Stimulated activated CD4-positive, alpha-beta T cell treated with anti-CD3 and anti-CD28 coated beads, TNF-alpha, amount 100 ng/mL, for 1 hour (primary cell): ENCODE data around the gene TIGD6.
A peak's percentile ranks its signal among the peaks of the same experiment; 100 is the strongest.

ENCODE experiments used
- DNase-seq, 3 donors: peaks; one replicate each; pipeline ENCODE4 v3.0.0-alpha.2; 2020; ENCODE audit warnings: low read depth in 3 of 3, low spot score in 1 of 3

The TIGD6 gene

DNA sequence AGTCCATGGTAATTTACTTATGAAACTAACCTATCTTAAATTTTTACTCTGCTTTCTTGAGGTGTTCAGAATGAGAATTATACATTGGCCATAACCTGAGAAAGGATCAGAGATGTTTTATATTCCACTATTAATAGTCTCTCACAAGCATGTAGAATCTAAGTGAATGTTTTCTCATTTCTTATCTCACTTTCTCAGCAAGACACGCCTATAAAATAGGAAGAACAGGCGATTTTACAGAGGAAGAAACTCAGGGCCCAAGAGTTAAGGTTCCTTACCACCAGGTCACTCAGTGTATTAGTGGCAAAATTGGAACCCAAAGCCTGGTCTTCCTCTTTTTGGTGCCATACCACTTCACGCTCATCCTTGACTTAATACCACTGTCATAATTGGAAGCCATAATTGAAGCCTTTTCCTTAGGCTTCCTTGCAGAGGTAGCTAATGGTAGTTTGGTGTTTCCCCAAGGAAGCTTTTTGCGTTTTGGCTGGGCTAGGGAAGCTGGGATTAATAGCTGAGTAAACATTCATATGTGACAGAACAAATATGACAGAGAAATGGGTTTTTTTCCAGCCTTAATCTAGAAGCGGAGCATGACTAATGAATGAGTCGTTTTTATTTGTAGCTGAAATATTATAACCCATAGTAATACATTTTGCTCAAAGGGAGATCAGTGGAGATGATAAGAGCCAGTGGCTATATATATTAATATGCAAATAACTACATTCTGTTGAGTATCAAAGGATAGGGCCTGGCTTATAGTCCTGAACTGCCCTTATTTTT, 17.0 kb upstream of the TIGD6 start:
- no peak for DNase-seq

DNA sequence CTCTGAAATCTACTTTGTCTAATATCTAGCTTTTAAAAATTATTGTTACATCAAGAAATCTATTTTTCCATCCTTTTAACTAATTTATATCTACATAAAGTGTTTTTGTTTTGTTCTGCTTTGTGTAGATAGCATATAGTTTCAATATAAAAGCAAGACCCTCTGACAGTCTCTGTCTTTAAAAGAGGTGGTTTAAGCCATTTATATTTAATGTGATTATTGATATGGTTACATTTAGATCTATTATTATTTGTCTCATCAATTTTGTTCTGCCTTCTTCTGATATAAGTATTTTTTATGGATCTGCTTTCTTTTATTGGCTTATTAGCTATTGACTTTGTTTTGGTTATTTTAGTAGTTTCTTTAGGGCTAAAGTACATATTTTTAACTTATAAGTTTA, 16.1 kb upstream of the TIGD6 start:
- DNase-seq: no peak

GRCh38 chr5:150015415-150015814, 15.0 kb upstream of the TIGD6 start:
- no peak for DNase-seq

DNA sequence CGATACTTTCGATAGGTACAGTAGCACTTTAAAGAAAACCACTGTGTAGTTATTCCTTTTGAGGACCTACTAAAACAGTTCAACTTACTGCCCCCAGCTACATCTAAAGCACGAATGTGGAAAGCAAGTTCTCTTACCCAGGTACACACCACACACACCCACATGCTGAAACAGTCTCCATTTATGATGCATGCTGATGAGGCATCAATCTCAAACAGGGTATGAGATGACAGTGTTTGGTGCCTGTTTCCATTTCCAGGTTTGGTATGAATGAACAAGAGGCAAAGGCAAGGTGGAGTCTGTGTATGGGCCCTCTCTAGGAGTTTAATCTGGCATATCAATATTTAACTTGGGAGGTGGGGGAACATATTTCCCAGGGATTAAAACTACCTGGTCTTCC, 14.0 kb upstream of the TIGD6 start:
- DNase-seq: no peak

DNA sequence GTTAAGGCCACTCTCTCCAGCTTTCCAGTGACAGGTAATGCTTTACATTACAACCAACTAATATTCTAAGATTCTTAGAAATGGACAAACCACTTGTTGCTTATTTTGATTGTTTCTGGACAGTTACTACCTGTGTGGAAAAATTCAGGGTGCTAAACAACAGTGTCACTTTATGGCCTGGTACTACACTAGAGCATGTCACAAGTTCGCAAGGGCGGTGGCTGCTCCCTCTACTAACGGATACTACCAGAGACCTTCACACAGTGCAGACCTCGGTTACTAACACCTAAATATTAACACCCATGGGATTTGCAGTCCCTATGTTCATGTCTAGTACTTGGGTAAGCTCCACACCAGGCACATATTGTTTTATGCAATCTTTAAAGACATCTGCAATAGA, 13.5 kb upstream of the TIGD6 start:
- DNase-seq: no peak

- no peak for DNase-seq
These were observed 9.4 kb upstream of the TIGD6 start for GRCh38 chr5:150009671-150010387.

- DNase-seq: no peak
These were observed 6.6 kb upstream of the TIGD6 start for GRCh38 chr5:150007050-150007449.

- DNase-seq: no peak
These were observed 5.9 kb upstream of the TIGD6 start for GRCh38 chr5:150006318-150006717.

GRCh38 chr5:150001660-150002486, 1.4 kb upstream of the TIGD6 start:
- DNase-seq: peak; percentile 9 to 25 (median 16)

GRCh38 chr5:150000990-150001659, 671 bp upstream of the TIGD6 start:
- DNase-seq: peak in 2 of 3 donors; percentile 3 to 10

DNA sequence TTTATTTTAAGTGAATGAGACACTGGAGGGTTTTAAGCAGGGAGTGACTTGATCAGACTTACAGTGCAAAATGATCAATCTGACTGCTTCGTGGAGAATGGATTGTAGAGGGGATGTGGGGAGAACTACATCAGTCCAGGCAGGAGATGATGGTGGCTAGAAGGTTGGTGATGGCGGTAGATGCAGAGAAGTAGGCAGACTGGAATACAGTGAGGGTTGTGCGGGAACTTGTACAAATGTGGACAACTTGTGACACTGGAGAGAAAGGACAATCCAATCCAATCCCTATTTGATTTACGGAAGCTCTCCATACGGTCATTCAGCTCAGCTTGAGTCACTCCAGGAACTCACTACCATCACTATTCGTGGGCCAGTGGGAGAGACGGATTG, 593 bp downstream of the TIGD6 start:
- DNase-seq: no peak

DNA sequence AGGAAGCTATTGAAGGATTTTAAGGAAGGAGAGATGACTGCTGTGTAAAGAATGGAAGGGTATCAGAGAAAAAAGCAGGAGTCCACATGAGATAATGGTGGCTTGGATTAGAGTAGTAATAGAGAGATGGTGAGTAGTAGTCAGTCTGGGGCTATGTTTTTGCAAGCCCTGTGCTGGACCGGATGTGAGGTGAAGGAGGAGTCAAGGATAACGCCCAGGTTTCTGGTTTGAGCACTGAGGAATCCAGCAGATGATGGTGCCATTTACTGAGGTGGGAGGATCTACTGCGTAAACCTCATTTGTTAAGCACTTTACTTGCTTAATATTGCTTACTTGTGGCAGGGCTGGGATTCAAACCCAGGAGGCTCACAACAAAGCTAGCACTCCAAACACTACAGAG, 1.1 kb downstream of the TIGD6 start:
- DNase-seq: no peak

- no peak for DNase-seq
These were observed 2.2 kb downstream of the TIGD6 start for GRCh38 chr5:149998281-149998680.

GRCh38 chr5:149996205-149996890, 4.1 kb downstream of the TIGD6 start:
- no peak for DNase-seq

DNA sequence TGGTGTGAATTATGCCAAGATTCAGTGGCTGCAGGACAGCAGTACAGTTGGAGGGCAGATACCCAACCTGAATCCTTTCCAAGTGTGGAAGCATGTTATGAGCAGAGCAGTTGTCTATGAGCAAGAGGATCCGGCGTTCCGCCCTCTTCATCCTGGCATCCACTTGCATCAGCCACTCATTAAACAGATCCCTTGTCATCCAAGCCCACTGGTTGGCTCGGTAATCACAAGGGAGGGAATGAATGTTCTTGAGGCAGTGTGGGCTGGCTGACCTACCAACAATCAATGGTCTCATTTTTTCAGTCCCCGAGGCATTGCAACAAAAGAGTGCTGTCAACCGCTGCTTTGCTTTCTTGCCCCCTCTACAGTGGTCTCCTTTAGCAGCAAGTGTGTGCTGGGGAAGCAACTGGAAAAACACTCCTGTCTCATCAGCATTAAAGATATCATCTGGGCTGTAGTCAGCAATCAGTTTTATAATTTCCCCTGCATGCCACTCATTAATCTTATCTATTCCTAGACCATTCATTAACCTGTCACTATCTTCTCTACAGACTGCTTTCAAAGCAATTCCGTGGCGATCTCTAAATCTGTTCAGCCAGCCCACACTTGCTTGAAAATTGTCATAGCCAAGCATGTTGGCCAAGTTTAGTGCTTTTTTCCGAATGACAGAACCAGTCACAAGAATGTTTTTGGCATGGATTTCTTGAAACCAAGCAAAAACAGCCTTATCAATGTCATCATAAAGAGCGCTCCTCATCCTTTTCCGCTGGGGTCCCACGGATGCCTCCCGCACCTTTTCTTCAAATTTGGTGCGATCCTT, 4.9 kb downstream of the TIGD6 start:
- no peak for DNase-seq

- DNase-seq: no peak
These were observed 7.0 kb downstream of the TIGD6 start for GRCh38 chr5:149993471-149993870.

DNA sequence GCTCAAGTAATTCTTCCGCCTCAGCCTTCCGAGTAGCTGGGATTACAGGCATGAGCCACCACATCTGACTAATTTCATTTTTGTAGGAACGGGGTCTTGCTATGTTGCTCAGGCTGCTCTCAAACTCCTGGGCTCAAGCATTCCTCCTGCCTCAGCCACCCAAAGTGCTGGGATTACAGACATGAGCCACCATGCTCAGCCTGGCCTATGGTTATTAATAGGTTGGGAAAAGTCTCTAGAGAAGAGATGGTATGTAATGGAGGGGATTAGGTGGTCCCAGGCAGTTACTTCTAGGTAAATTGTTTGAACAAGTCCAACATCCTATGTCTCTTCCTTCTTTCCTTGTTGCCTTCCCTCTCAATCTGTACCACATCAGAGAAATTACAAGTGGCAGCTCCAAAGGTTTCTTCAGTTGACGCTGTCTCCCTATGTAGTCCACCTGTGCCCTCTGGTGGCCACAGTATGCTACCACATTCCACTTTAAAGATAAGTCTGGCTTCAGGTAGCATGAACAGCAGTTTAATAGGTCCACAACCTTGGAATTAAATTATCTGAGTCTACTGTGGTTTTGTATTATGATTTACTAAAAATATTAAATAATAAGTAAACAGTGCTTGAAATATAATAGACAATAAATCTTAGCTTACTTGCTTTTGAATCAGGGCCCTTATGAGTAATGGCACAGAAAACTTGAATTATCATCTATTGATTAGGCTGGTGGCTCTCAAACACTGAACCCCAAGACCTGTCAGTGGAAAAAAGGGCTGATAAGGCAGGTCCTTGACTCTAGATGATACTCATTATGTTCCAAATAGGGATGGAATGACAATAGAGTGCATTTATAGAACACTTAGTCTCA, 9.7 kb downstream of the TIGD6 start:
- DNase-seq: peak; percentile 27 to 49 (median 39)

GRCh38 chr5:149988126-149988525, 12.3 kb downstream of the TIGD6 start:
- DNase-seq: no peak

DNA sequence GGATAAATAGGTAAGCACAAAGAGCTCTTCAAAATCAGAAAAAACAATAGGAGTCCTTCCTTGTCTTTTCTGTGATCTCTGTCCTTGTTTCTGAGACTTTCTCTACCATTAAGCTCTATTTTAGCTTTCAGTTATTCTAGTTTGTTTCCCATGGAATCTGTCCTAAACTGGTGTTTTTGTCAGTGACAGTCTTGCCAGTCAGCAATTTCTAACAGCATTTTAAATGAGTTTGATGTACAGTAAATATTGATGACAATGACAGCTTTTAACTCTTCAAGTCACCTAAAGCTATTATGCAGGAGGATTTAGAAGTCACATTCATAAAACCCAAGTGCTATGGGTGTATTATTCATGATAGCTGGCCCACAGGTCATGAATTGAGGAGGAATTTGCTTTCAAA, 17.9 kb downstream of the TIGD6 start:
- DNase-seq: no peak
